Sigmoid colon (tissue), 7 donors: Measurements from ENCODE around the gene IKZF1. TPM values are rescaled to one million over a fixed set of nuclear protein-coding genes. Genes with fewer than 3 reads are reported as not detected.

Source experiments
- DNase-seq: peaks from one replicate; pipeline ENCODE4 v3.0.0-alpha.2; 2019
- H3K27ac ChIP-seq, 4 donors: fragments of 200-600 bp; sonication (generic); one replicate each; pipeline ENCODE4 v1.5.1; 2016 to 2019; ENCODE audit warnings: mild to moderate bottlenecking in 1 of 4
- H3K27me3 ChIP-seq, 3 donors: fragments of 200-600 bp; sonication (generic); one replicate each; pipeline ENCODE4 v1.5.1; 2019; ENCODE audit warnings: mild to moderate bottlenecking in 1 of 3
- H3K36me3 ChIP-seq, 4 donors: fragments of 200-600 bp; sonication (generic); one replicate each; pipeline ENCODE4 v1.5.1; 2016 to 2019
- H3K4me1 ChIP-seq, 4 donors: fragments of 200-600 bp; sonication (generic); one replicate each; pipeline ENCODE4 v1.5.1; 2017 to 2019
- H3K4me3 ChIP-seq, 4 donors: fragments of 200-600 bp; sonication (generic); one replicate each; pipeline ENCODE4 v1.5.1; 2017 to 2019; ENCODE audit warnings: mild to moderate bottlenecking in 2 of 4, moderate library complexity in 1 of 4
- H3K9me3 ChIP-seq, 4 donors: fragments of 200-600 bp in 3 of 4; sonication (generic) in 3 of 4; one replicate each; pipeline versions ENCODE4 v1.5.1 to v1.6.1; 2013 to 2019
- CTCF ChIP-seq, 4 experiments: fragments of 450-650 bp in 3 of 4; fragments of 200-600 bp in 1 of 4; IDR thresholded peaks; one replicate each; pipeline ENCODE4 v1.5.1; 2016 to 2019; ENCODE audit warnings: antibody characterized with exemption in 4 of 4, mild to moderate bottlenecking in 3 of 4, moderate library complexity in 2 of 4
- EP300 ChIP-seq, 4 donors: sonication (generic); formaldehyde crosslinking; IDR thresholded peaks; one replicate each; pipeline ENCODE4 v1.6.1; 2017; ENCODE audit warnings: antibody characterized with exemption in 4 of 4
- POLR2A ChIP-seq, 2 donors: fragments of 450-650 bp; IDR thresholded peaks; one replicate each; pipeline ENCODE4 v1.6.1; 2016; ENCODE audit warnings: antibody characterized with exemption in 2 of 2, mild to moderate bottlenecking in 2 of 2, moderate library complexity in 2 of 2
- POLR2AphosphoS5 ChIP-seq, 4 donors: sonication (generic); formaldehyde crosslinking; IDR thresholded peaks; one replicate each; pipeline ENCODE4 v1.6.1; 2017; ENCODE audit warnings: antibody characterized with exemption in 4 of 4
- WGBS, 2 donors: extraction: QIAGEN DNeasy Blood & Tissue Kit; methylation state at CpG; one replicate each; pipeline ENCODE4 v1.1.7; 2013; 5-methylcytosine and 5-hydroxymethylcytosine counted together
- intact Hi-C: fragments of 100-400 bp; cut with DNase I; formaldehyde crosslinking; loops from one replicate; pipeline ENCODE4 v1.15.1; 2023
- polyA plus RNA-seq, 3 donors: library from polyadenylated mRNA; stranded (reverse); fragments of 200-250 nt; gene quantifications; one replicate each; pipeline ENCODE4 v1.2.3, GENCODE V29; 2013
- total RNA-seq, 4 donors: library from RNA; depleted of rRNA; stranded (reverse); fragments of >200 nt; gene quantifications; one replicate each; pipeline ENCODE4 v1.1.0, GENCODE V29; 2016
- donor health status: healthy with polysubstance abuse.
- donor health status: Bipolar disorder and iron deficiency.
- donor health status: healthy.

The IKZF1 gene
- total and polyA plus RNA-seq, 7 donors, result 1.8 to 29.9 (median 6.4) TPM

- no peaks in the 10 kb centered on the region for H3K4me1 ChIP-seq
- no peaks in the 10 kb centered on the region for H3K9me3 ChIP-seq
- DNase-seq, result no peak
- intact Hi-C loops, result no loop called here
- TF ChIP-seq POLR2AphosphoS5 (IDR thresholded peaks at IDR 0.05) (no peak), CTCF (IDR thresholded peaks at IDR 0.05) (no peak), POLR2A (IDR thresholded peaks at IDR 0.05) (no peak), EP300 (IDR thresholded peaks at IDR 0.05) (no peak)
- no peaks in the 10 kb centered on the region for H3K27me3 ChIP-seq
- peak overlapping the region in 1 of 4 donors; percentile 18 for H3K27ac ChIP-seq
- no peak overlapping the region for H3K4me3 ChIP-seq
- no peaks in the 10 kb centered on the region for H3K36me3 ChIP-seq
- WGBS, 2 donors, result 55 to 79% methylated on average over 12 of the region's 12 CpGs
Observed at GRCh38 chr7:50281680-50282445, 22.7 kb upstream of the IKZF1 start.

GRCh38 chr7:50282813-50283605 lies 21.5 kb upstream of the IKZF1 start:
- Histone ChIP-seq H3K9me3 (no peaks in the 10 kb centered on the region), H3K27ac (no peak overlapping the region), H3K27me3 (no peaks in the 10 kb centered on the region), H3K36me3 (no peaks in the 10 kb centered on the region), H3K4me3 (no peak overlapping the region), H3K4me1 (no peaks in the 10 kb centered on the region)
- no peak for DNase-seq
- intact Hi-C loops, result no loop called here
- 45 to 59% methylated on average over 11 of the region's 11 CpGs for WGBS, 2 donors
- TF ChIP-seq POLR2A (IDR thresholded peaks at IDR 0.05), result no peak
- no peak for TF ChIP-seq CTCF (IDR thresholded peaks at IDR 0.05)
- TF ChIP-seq EP300 (IDR thresholded peaks at IDR 0.05), result no peak
- no peak for TF ChIP-seq POLR2AphosphoS5 (IDR thresholded peaks at IDR 0.05)

- Histone ChIP-seq H3K4me1 (no peaks in the 10 kb centered on the region), H3K4me3 (no peak overlapping the region), H3K9me3 (no peaks in the 10 kb centered on the region), H3K27me3 (no peaks in the 10 kb centered on the region), H3K36me3 (no peaks in the 10 kb centered on the region), H3K27ac (no peak overlapping the region)
- TF ChIP-seq CTCF (IDR thresholded peaks at IDR 0.05) (no peak), POLR2AphosphoS5 (IDR thresholded peaks at IDR 0.05) (no peak), POLR2A (IDR thresholded peaks at IDR 0.05) (no peak), EP300 (IDR thresholded peaks at IDR 0.05) (no peak)
- DNase-seq, result no peak
- whole genome bisulfite sequencing, 2 donors, result 81 to 83% methylated on average over 4 of the region's 4 CpGs
- intact Hi-C loops, result no loop called here
Observed at GRCh38 chr7:50283731-50284130, 20.8 kb upstream of the IKZF1 start.

- no peaks in the 10 kb centered on the region for H3K27me3 ChIP-seq
- H3K9me3 ChIP-seq, result no peaks in the 10 kb centered on the region
- no peak overlapping the region for H3K27ac ChIP-seq
- no peak overlapping the region for H3K4me3 ChIP-seq
- no peaks in the 10 kb centered on the region for H3K36me3 ChIP-seq
- 79 to 84% methylated on average over 3 of the region's 3 CpGs for whole genome bisulfite sequencing, 2 donors
- no peaks in the 10 kb centered on the region for H3K4me1 ChIP-seq
- no peak for DNase-seq
- TF ChIP-seq EP300 (IDR thresholded peaks at IDR 0.05) (no peak), POLR2A (IDR thresholded peaks at IDR 0.05) (no peak), CTCF (IDR thresholded peaks at IDR 0.05) (no peak), POLR2AphosphoS5 (IDR thresholded peaks at IDR 0.05) (no peak)
- intact Hi-C loops, result no loop called here
Observed at GRCh38 chr7:50284296-50284695, 20.2 kb upstream of the IKZF1 start.
